Tibial artery (tissue), 4 donors: ENCODE measurements around the gene COLEC11.

Experiments used
- DNase-seq, 2 donors: peaks; one replicate each; pipeline ENCODE4 v3.0.0-alpha.2; 2019
- H3K27ac ChIP-seq, 2 donors: fragments of 200-600 bp; sonication (generic) in 1 of 2; 1 replicate in 1 of 2; 2 replicates in 1 of 2; pipeline ENCODE4 v1.5.1; 2018 to 2019; ENCODE audit warnings: mild to moderate bottlenecking in 1 of 2
- H3K27me3 ChIP-seq, 2 donors: fragments of 200-600 bp; sonication (generic) in 1 of 2; one replicate each; pipeline versions ENCODE4 v1.5.1 to v1.6.0; 2016 to 2019
- H3K36me3 ChIP-seq, 3 donors: fragments of 200-600 bp; sonication (generic) in 2 of 3; one replicate each; pipeline ENCODE4 v1.5.1; 2016 to 2019; ENCODE audit warnings: mild to moderate bottlenecking in 2 of 3
- H3K4me1 ChIP-seq, 4 donors: fragments of 200-600 bp; sonication (generic) in 2 of 4; 1 replicate in 3 of 4; 2 replicates in 1 of 4; pipeline ENCODE4 v1.5.1; 2016 to 2019
- H3K4me3 ChIP-seq, 2 donors: fragments of 200-600 bp; sonication (generic) in 1 of 2; 1 replicate in 1 of 2; 2 replicates in 1 of 2; pipeline ENCODE4 v1.5.1; 2018 to 2019; ENCODE audit warnings: mild to moderate bottlenecking in 2 of 2
- H3K9me3 ChIP-seq, 3 donors: fragments of 200-600 bp; sonication (generic) in 1 of 3; one replicate each; pipeline ENCODE4 v1.5.1; 2016 to 2019
- CTCF ChIP-seq, 2 experiments: fragments of 200-600 bp in 1 of 2; fragments of 450-650 bp in 1 of 2; IDR thresholded peaks; one replicate each; pipeline ENCODE4 v1.5.1; 2017 to 2019; ENCODE audit warnings: antibody characterized with exemption in 2 of 2, mild to moderate bottlenecking in 1 of 2, moderate library complexity in 1 of 2
- intact Hi-C: fragments of 100-400 bp; cut with DNase I; formaldehyde crosslinking; loops from one replicate; pipeline ENCODE4 v1.15.0; 2023; ENCODE audit warnings: low total_unique reads

Gene COLEC11

GRCh38 chr2:3587021-3587420 is 7.9 kb upstream of the COLEC11 start:
- intact Hi-C loops = no loop called here
- Histone ChIP-seq H3K4me1 (peaks cover 0 to 19% (median 5%) of the 10 kb centered on the region in 4 donors), H3K4me3 (no peak overlapping the region), H3K9me3 (no peaks in the 10 kb centered on the region), H3K36me3 (peaks cover 3 to 21% (median 4%) of the 10 kb centered on the region in 3 donors), H3K27me3 (no peaks in the 10 kb centered on the region), H3K27ac (no peak overlapping the region)
- no peak for TF ChIP-seq CTCF (IDR thresholded peaks at IDR 0.05)
- DNase-seq = no peak

- Histone ChIP-seq H3K9me3 (no peaks in the 10 kb centered on the region), H3K4me1 (peaks cover 0 to 19% (median 5%) of the 10 kb centered on the region in 4 donors), H3K4me3 (no peak overlapping the region), H3K27me3 (no peaks in the 10 kb centered on the region), H3K27ac (no peak overlapping the region), H3K36me3 (peaks cover 0 to 17% (median under 1%) of the 10 kb centered on the region in 3 donors)
- intact Hi-C loops = no loop called here
- TF ChIP-seq CTCF (IDR thresholded peaks at IDR 0.05) = no peak
- no peak for DNase-seq
These were observed 7.5 kb upstream of the COLEC11 start for GRCh38 chr2:3587432-3587831.

GRCh38 chr2:3588084-3588483 is 6.8 kb upstream of the COLEC11 start:
- Histone ChIP-seq H3K4me1 (peaks cover 0 to 19% (median 5%) of the 10 kb centered on the region in 4 donors), H3K4me3 (no peak overlapping the region), H3K36me3 (peaks cover 0 to 16% (median 0%) of the 10 kb centered on the region in 3 donors), H3K27me3 (no peaks in the 10 kb centered on the region), H3K9me3 (no peaks in the 10 kb centered on the region), H3K27ac (no peak overlapping the region)
- TF ChIP-seq CTCF (IDR thresholded peaks at IDR 0.05) = no peak
- no peak for DNase-seq
- intact Hi-C loops = no loop called here

GRCh38 chr2:3589086-3589485 is 5.8 kb upstream of the COLEC11 start:
- no peak for TF ChIP-seq CTCF (IDR thresholded peaks at IDR 0.05)
- Histone ChIP-seq H3K9me3 (no peaks in the 10 kb centered on the region), H3K4me1 (peaks cover 0 to 19% (median 5%) of the 10 kb centered on the region in 4 donors), H3K4me3 (no peak overlapping the region), H3K27ac (no peak overlapping the region), H3K36me3 (peaks cover 0 to 8% (median 0%) of the 10 kb centered on the region in 3 donors), H3K27me3 (no peaks in the 10 kb centered on the region)
- intact Hi-C loops = no loop called here
- DNase-seq = no peak

- Histone ChIP-seq H3K4me1 (peaks cover 0 to 7% (median 0%) of the 10 kb centered on the region in 4 donors), H3K36me3 (no peaks in the 10 kb centered on the region), H3K4me3 (no peak overlapping the region), H3K27ac (no peak overlapping the region), H3K9me3 (no peaks in the 10 kb centered on the region), H3K27me3 (no peaks in the 10 kb centered on the region)
- no peak for TF ChIP-seq CTCF (IDR thresholded peaks at IDR 0.05)
- DNase-seq = no peak
- intact Hi-C loops = no loop called here
These were observed 492 bp downstream of the COLEC11 start for GRCh38 chr2:3595404-3595803.

- DNase-seq = no peak
- no peak overlapping the region for H3K4me3 ChIP-seq
- H3K4me1 ChIP-seq = peaks cover 0 to 7% (median 0%) of the 10 kb centered on the region in 4 donors
- no peak overlapping the region for H3K27ac ChIP-seq
- intact Hi-C loops = no loop called here
- no peaks in the 10 kb centered on the region for H3K27me3 ChIP-seq
- H3K9me3 ChIP-seq = no peaks in the 10 kb centered on the region
- H3K36me3 ChIP-seq = no peaks in the 10 kb centered on the region
- TF ChIP-seq CTCF (IDR thresholded peaks at IDR 0.05) = no peak
These were observed 1.1 kb downstream of the COLEC11 start for GRCh38 chr2:3595985-3596384.
